HEK293 (cell line): ENCODE data around the gene DCC.

Source experiments
- CTCF ChIA-PET: fragments of 350-600 bp; formaldehyde crosslinking; extraction: SDS; loops from one replicate; lab custom pipeline; 2021; ENCODE audit warnings: antibody characterized with exemption; lab: Yijun Ruan, JAX
- POLR2A ChIA-PET: fragments of 300-600 bp; formaldehyde crosslinking; extraction: SDS; loops from one replicate; lab custom pipeline; 2020; ENCODE audit warnings: antibody characterized with exemption, inconsistent platforms; lab: Yijun Ruan, JAX
- H3K27ac ChIP-seq: fragments of 200-500 bp; sonication (Bioruptor generic); 2 replicates; pipeline ENCODE4 v1.5.1; 2014; ENCODE audit warnings: low read depth, low read length, control low read depth, inconsistent platforms; ENCODE audit errors: extremely low read depth
- H3K36me3 ChIP-seq, 2 experiments: fragments of 200-500 bp in 1 of 2; sonication (Bioruptor generic) in 1 of 2; 1 replicate in 1 of 2; 2 replicates in 1 of 2; pipeline ENCODE4 v1.5.1; 2014 to 2017; ENCODE audit warnings: inconsistent platforms in 2 of 2, low read length in 2 of 2; ENCODE audit not compliant: control insufficient read depth in 2 of 2, insufficient read depth in 1 of 2
- H3K4me1 ChIP-seq: fragments of 200-500 bp; sonication (Bioruptor generic); 2 replicates; pipeline ENCODE4 v1.5.1; 2014; ENCODE audit warnings: mild to moderate bottlenecking, low read length, inconsistent platforms; ENCODE audit not compliant: control insufficient read depth, insufficient read depth
- H3K4me3 ChIP-seq: 2 replicates; pipeline ENCODE4 v1.5.1; 2011; ENCODE audit warnings: low read depth, mild to moderate bottlenecking, control low read depth, low read length, moderate library complexity
- H3K9me3 ChIP-seq: fragments of 200-500 bp; sonication (Bioruptor generic); 2 replicates; pipeline ENCODE4 v1.5.1; 2014; ENCODE audit warnings: low read depth, low read length, inconsistent platforms; ENCODE audit not compliant: control insufficient read depth, insufficient read depth
- BCL11B ChIP-seq: fragments of 450-650 bp; formaldehyde crosslinking; IDR thresholded peaks from 2 replicates; pipeline ENCODE4 v1.5.1; 2016; ENCODE audit warnings: low read depth, missing biosample characterization, missing genetic modification characterization
- HIC1 ChIP-seq: fragments of 450-650 bp; formaldehyde crosslinking; IDR thresholded peaks from 2 replicates; pipeline ENCODE4 v1.5.1; 2016; ENCODE audit warnings: missing biosample characterization, missing genetic modification characterization
- HOXD13 ChIP-seq: sonication (generic); formaldehyde crosslinking; IDR thresholded peaks from 2 replicates; pipeline ENCODE4 v1.8.0; 2022; ENCODE audit warnings: missing genetic modification reagents, borderline replicate concordance
- KLF17 ChIP-seq: fragments of 450-650 bp; formaldehyde crosslinking; IDR thresholded peaks from 2 replicates; pipeline ENCODE4 v1.5.1; 2016; ENCODE audit warnings: missing biosample characterization, missing genetic modification characterization
- OVOL3 ChIP-seq: fragments of 450-650 bp; formaldehyde crosslinking; IDR thresholded peaks from 2 replicates; pipeline ENCODE4 v1.5.1; 2016; ENCODE audit warnings: missing biosample characterization, missing genetic modification characterization
- SCRT2 ChIP-seq: fragments of 450-650 bp; formaldehyde crosslinking; IDR thresholded peaks from 2 replicates; pipeline ENCODE4 v1.5.1; 2016; ENCODE audit warnings: missing biosample characterization, missing genetic modification characterization
- YY2 ChIP-seq: fragments of 450-650 bp; formaldehyde crosslinking; IDR thresholded peaks from 2 replicates; pipeline ENCODE4 v1.5.1; 2016; ENCODE audit warnings: missing biosample characterization, missing genetic modification characterization
- ZBTB20 ChIP-seq: fragments of 450-650 bp; formaldehyde crosslinking; IDR thresholded peaks from 2 replicates; pipeline ENCODE4 v1.5.1; 2016; ENCODE audit warnings: missing biosample characterization, missing genetic modification characterization
- ZBTB21 ChIP-seq: fragments of 450-650 bp; formaldehyde crosslinking; IDR thresholded peaks from 2 replicates; pipeline ENCODE4 v1.5.1; 2017; ENCODE audit warnings: missing biosample characterization, missing genetic modification characterization
- ZBTB44 ChIP-seq: fragments of 450-650 bp; IDR thresholded peaks from 2 replicates; pipeline ENCODE4 v1.5.1; 2018; ENCODE audit warnings: missing biosample characterization, mild to moderate bottlenecking, missing genetic modification characterization
- ZNF121 ChIP-seq: fragments of 450-650 bp; formaldehyde crosslinking; IDR thresholded peaks from 2 replicates; pipeline ENCODE4 v1.5.1; 2016; ENCODE audit warnings: missing biosample characterization, missing genetic modification characterization
- ZNF132 ChIP-seq: fragments of 450-650 bp; formaldehyde crosslinking; IDR thresholded peaks from 2 replicates; pipeline ENCODE4 v1.5.1; 2017; ENCODE audit warnings: missing biosample characterization, missing genetic modification characterization, borderline replicate concordance
- ZNF138 ChIP-seq: fragments of 450-650 bp; formaldehyde crosslinking; IDR thresholded peaks from 2 replicates; pipeline ENCODE4 v1.5.1; 2016; ENCODE audit warnings: missing biosample characterization, missing genetic modification characterization, borderline replicate concordance
- ZNF140 ChIP-seq: fragments of 450-650 bp; formaldehyde crosslinking; IDR thresholded peaks from 2 replicates; pipeline ENCODE4 v1.5.1; 2016; ENCODE audit warnings: missing biosample characterization, missing genetic modification characterization
- ZNF16 ChIP-seq: fragments of 450-650 bp; formaldehyde crosslinking; IDR thresholded peaks from 2 replicates; pipeline ENCODE4 v1.5.1; 2016; ENCODE audit warnings: low read depth, missing biosample characterization, missing genetic modification characterization
- ZNF202 ChIP-seq: fragments of 450-650 bp; formaldehyde crosslinking; IDR thresholded peaks from 2 replicates; pipeline ENCODE4 v1.5.1; 2016; ENCODE audit warnings: missing biosample characterization, missing genetic modification characterization, borderline replicate concordance
- ZNF24 ChIP-seq: fragments of 450-650 bp; formaldehyde crosslinking; IDR thresholded peaks from 2 replicates; pipeline ENCODE4 v1.5.1; 2016; ENCODE audit warnings: missing biosample characterization, missing genetic modification characterization
- ZNF266 ChIP-seq: fragments of 450-650 bp; formaldehyde crosslinking; IDR thresholded peaks from 2 replicates; pipeline ENCODE4 v1.5.1; 2016; ENCODE audit warnings: missing biosample characterization, missing genetic modification characterization, low read depth
- ZNF473 ChIP-seq: fragments of 450-650 bp; formaldehyde crosslinking; IDR thresholded peaks from 2 replicates; pipeline ENCODE4 v1.5.1; 2017; ENCODE audit warnings: missing biosample characterization, missing genetic modification characterization
- ZNF501 ChIP-seq: fragments of 450-650 bp; formaldehyde crosslinking; IDR thresholded peaks from 2 replicates; pipeline ENCODE4 v1.5.1; 2016; ENCODE audit warnings: missing biosample characterization, missing genetic modification characterization
- ZNF521 ChIP-seq: fragments of 450-650 bp; formaldehyde crosslinking; IDR thresholded peaks from 2 replicates; pipeline ENCODE4 v1.5.1; 2017; ENCODE audit warnings: missing biosample characterization, mild to moderate bottlenecking, missing genetic modification characterization
- ZNF558 ChIP-seq: fragments of 450-650 bp; formaldehyde crosslinking; IDR thresholded peaks from 2 replicates; pipeline ENCODE4 v1.5.1; 2016; ENCODE audit warnings: missing biosample characterization, missing genetic modification characterization
- ZNF624 ChIP-seq: fragments of 450-650 bp; formaldehyde crosslinking; IDR thresholded peaks from 2 replicates; pipeline ENCODE4 v1.5.1; 2017; ENCODE audit warnings: missing biosample characterization, missing genetic modification characterization
- ZNF670 ChIP-seq: fragments of 450-650 bp; formaldehyde crosslinking; IDR thresholded peaks from 2 replicates; pipeline ENCODE4 v1.5.1; 2016; ENCODE audit warnings: missing biosample characterization, missing genetic modification characterization, low read depth
- ZNF677 ChIP-seq: fragments of 450-650 bp; IDR thresholded peaks from 2 replicates; pipeline ENCODE4 v1.5.0; 2018; ENCODE audit warnings: missing biosample characterization, mild to moderate bottlenecking, missing genetic modification characterization, moderate library complexity
- ZNF747 ChIP-seq: fragments of 450-650 bp; formaldehyde crosslinking; IDR thresholded peaks from 2 replicates; pipeline ENCODE4 v1.5.1; 2016; ENCODE audit warnings: missing biosample characterization, missing genetic modification characterization
- ZNF76 ChIP-seq: fragments of 450-650 bp; formaldehyde crosslinking; IDR thresholded peaks from 2 replicates; pipeline ENCODE4; 2016; ENCODE audit warnings: low read depth, missing biosample characterization, missing genetic modification characterization, borderline replicate concordance
- ZSCAN5A ChIP-seq: fragments of 450-650 bp; formaldehyde crosslinking; IDR thresholded peaks from 2 replicates; pipeline ENCODE4 v1.5.1; 2016; ENCODE audit warnings: missing biosample characterization, missing genetic modification characterization
- TF ChIP-seq, protein P1 (sequence below): sonication (generic); formaldehyde crosslinking; IDR thresholded peaks from 2 replicates; pipeline ENCODE4 v1.8.1; 2022; ENCODE audit warnings: mild to moderate bottlenecking, moderate library complexity, missing genetic modification reagents
- TF ChIP-seq, protein P2 (sequence below): fragments of 450-650 bp; formaldehyde crosslinking; IDR thresholded peaks from 2 replicates; pipeline ENCODE4 v1.5.1; 2016; ENCODE audit warnings: missing biosample characterization, missing genetic modification characterization

The DCC gene

DNA sequence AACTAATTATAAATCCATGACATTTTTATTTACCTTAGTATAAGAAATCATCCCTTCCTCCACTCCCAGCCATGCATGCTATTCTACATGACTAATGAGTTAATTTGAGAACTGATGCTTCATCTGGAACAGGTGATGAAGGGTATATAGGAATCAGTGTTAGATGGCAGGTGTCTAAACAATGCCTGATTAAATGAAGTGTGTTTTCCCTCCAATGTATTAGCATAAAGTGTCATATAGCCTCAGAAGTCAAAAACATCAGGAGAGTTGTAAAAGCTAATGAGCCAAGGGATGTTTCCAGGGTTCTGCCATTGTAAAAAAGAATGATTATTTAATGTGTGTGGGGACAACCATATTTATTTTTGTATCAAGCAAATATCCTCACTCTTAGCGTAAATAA lies 913.8 kb downstream of the DCC start:
- Histone ChIP-seq H3K36me3 (no peaks in the 10 kb centered on the region), H3K4me3 (no peak overlapping the region), H3K4me1 (no peaks in the 10 kb centered on the region), H3K27ac (no peak overlapping the region), H3K9me3 (no peaks in the 10 kb centered on the region)
- POLR2A ChIA-PET = no interaction called here
- TF ChIP-seq ZBTB20 (tag by site-specific recombination) (no peak), ZNF677 (tag by site-specific recombination) (no peak), SCRT2 (tag by site-specific recombination) (no peak), ZBTB44 (tag by site-specific recombination) (no peak), ZNF202 (tag by site-specific recombination) (no peak), ZNF670 (tag by site-specific recombination) (no peak), ZNF521 (tag by site-specific recombination) (no peak), ZNF501 (tag by site-specific recombination) (no peak), ZNF558 (tag by site-specific recombination) (no peak), OVOL3 (tag by site-specific recombination) (no peak), ZNF266 (tag by site-specific recombination) (no peak), ZBTB21 (tag by site-specific recombination) (no peak), ZNF76 (tag by site-specific recombination) (no peak), ZNF747 (tag by site-specific recombination) (no peak), ZNF473 (no peak), ZNF132 (tag by site-specific recombination) (no peak), BCL11B (no peak), ZNF138 (no peak)
- TF ChIP-seq, protein P1, sequence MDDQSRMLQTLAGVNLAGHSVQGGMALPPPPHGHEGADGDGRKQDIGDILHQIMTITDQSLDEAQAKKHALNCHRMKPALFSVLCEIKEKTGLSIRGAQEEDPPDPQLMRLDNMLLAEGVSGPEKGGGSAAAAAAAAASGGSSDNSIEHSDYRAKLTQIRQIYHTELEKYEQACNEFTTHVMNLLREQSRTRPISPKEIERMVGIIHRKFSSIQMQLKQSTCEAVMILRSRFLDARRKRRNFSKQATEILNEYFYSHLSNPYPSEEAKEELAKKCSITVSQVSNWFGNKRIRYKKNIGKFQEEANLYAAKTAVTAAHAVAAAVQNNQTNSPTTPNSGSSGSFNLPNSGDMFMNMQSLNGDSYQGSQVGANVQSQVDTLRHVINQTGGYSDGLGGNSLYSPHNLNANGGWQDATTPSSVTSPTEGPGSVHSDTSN = no peak
- CTCF ChIA-PET = no interaction called here

DNA sequence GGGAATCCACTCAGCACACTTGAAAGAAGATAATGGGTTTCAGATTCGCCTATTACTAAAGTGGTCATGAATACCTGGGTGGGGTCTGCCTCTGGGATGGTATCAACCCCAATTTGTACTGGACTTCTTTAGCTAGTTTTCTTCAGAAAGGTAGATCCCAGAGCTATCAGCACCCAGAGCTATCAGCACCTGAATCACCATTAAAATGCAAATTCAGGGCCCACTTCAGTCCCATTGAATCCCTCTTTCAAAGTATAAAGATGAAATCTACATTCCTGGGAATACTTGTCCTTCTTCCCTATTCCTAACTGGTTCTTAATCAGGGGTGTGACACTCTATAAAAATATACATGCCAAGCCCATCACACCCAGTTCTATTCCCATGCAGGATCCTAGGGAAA lies 914.3 kb downstream of the DCC start:
- POLR2A ChIA-PET = no interaction called here

More for the DNA sequence above, 914.3 kb downstream of the DCC start:
- CTCF ChIA-PET = no interaction called here
- TF ChIP-seq HOXD13 (no peak), ZNF24 (tag by site-specific recombination) (no peak), ZNF121 (no peak), ZSCAN5A (no peak), HIC1 (no peak), ZNF140 (tag by site-specific recombination) (no peak), YY2 (tag by site-specific recombination) (no peak), ZNF624 (tag by site-specific recombination) (no peak), KLF17 (tag by site-specific recombination) (no peak), ZNF16 (tag by site-specific recombination) (no peak)
- TF ChIP-seq, protein P2, sequence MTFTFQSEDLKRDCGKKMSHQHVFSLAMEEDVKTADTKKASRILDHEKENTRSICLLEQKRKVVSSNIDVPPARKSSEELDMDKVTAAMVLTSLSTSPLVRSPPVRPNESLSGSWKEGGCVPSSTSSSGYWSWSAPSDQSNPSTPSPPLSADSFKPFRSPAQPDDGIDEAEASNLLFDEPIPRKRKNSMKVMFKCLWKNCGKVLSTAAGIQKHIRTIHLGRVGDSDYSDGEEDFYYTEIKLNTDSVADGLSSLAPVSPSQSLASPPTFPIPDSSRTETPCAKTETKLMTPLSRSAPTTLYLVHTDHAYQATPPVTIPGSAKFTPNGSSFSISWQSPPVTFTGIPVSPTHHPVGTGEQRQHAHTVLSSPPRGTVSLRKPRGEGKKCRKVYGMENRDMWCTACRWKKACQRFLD (tag by site-specific recombination) = no peak
- H3K9me3 ChIP-seq = no peaks in the 10 kb centered on the region
- no peaks in the 10 kb centered on the region for H3K36me3 ChIP-seq
- no peak overlapping the region for H3K4me3 ChIP-seq
- no peak overlapping the region for H3K27ac ChIP-seq
- no peaks in the 10 kb centered on the region for H3K4me1 ChIP-seq
